AG10803 (cell line): ENCODE measurements around the gene NOTO.

Experiments
- DNase-seq: peaks from one replicate; pipeline ENCODE4 v3.0.0; 2010; ENCODE audit warnings: low read depth
- H3K4me3 ChIP-seq: 2 replicates; pipeline ENCODE4 v1.5.1; 2011; ENCODE audit warnings: mild to moderate bottlenecking, low read length, control low read depth
- CTCF ChIP-seq: conservative IDR thresholded peaks from 2 replicates; pipeline ENCODE4 v1.5.1; 2011; ENCODE audit warnings: mild to moderate bottlenecking, low read length, control low read depth, inconsistent platforms

Gene NOTO

GRCh38 chr2:73173781-73174180 is 28.6 kb upstream of the NOTO start:
- no peak overlapping the region for H3K4me3 ChIP-seq
- DNase-seq: no peak
- TF ChIP-seq CTCF: no peak

- no peak for TF ChIP-seq CTCF
- H3K4me3 ChIP-seq: no peak overlapping the region
- no peak for DNase-seq
Observed at GRCh38 chr2:73174244-73174643, 28.1 kb upstream of the NOTO start.

- no peak overlapping the region for H3K4me3 ChIP-seq
- DNase-seq: no peak
- no peak for TF ChIP-seq CTCF
Observed at GRCh38 chr2:73174941-73175662, 27.3 kb upstream of the NOTO start.

- peak overlapping the region; percentile 44 for H3K4me3 ChIP-seq
- DNase-seq: peak; percentile 47
- no peak for TF ChIP-seq CTCF
Observed at GRCh38 chr2:73175663-73176204, 26.6 kb upstream of the NOTO start.

- peak; percentile 3 for DNase-seq
- H3K4me3 ChIP-seq: peak overlapping the region; percentile 44
- no peak for TF ChIP-seq CTCF
Observed at GRCh38 chr2:73176205-73176880, 26.0 kb upstream of the NOTO start.

GRCh38 chr2:73176881-73177644 is 25.3 kb upstream of the NOTO start:
- H3K4me3 ChIP-seq: peak overlapping the region; percentile 79
- DNase-seq: peak; percentile 78
- peak; percentile 72 for TF ChIP-seq CTCF
